Measurements from ENCODE around the gene TRIM15. TPM values are rescaled to one million over a fixed set of nuclear protein-coding genes. Genes with fewer than 3 reads are reported as not detected.

TRIM15 gene
- total RNA-seq, 1 experiment from 2014 or later, result 0.20 TPM

- no peak for DNase-seq
- Histone ChIP-seq H4K5ac (ENCODE audit: insufficient read length, low read depth, low read length) (no peak overlapping the region), H4K8ac (replicated peaks; ENCODE audit: insufficient read length, low read depth, low read length) (no peak overlapping the region), H2AK5ac (ENCODE audit: insufficient read length, low read length) (no peak overlapping the region), H3K27ac (ENCODE audit: insufficient read length, low read depth, low read length) (no peak overlapping the region), H3K56ac (ENCODE audit: insufficient read length, low read depth, low read length) (no peak overlapping the region), H3K27me3 (ENCODE audit: insufficient read depth, low read length) (no peaks in the 10 kb centered on the region; the same call in 1 of the 2 replicates), H3T11ph (ENCODE audit: low read length) (no peak overlapping the region), H3K4me1 (ENCODE audit: insufficient read depth, low read length) (peaks cover 3% of the 10 kb centered on the region; the same call in 1 of the 2 replicates), H3K18ac (ENCODE audit: insufficient read length, low read depth, low read length) (no peak overlapping the region), H3K4ac (ENCODE audit: low read depth, low read length) (no peak overlapping the region), H3K23me2 (ENCODE audit: insufficient read length, low read depth, low read length, poor library complexity, severe bottlenecking) (peaks cover 5% of the 10 kb centered on the region), H4K91ac (ENCODE audit: insufficient read length, low read depth, low read length) (no peak overlapping the region), H2AFZ (ENCODE audit: low read length) (no peak overlapping the region), H4K20me1 (ENCODE audit: control insufficient read depth, insufficient read depth, insufficient read length) (no peaks in the 10 kb centered on the region), H3K9ac (ENCODE audit: extremely low read depth, insufficient read length, low read length) (no peak overlapping the region), H3K23ac (ENCODE audit: insufficient read length, low read depth, low read length) (no peak overlapping the region), H2BK5ac (ENCODE audit: insufficient read length, low read length) (no peak overlapping the region), H2BK12ac (ENCODE audit: insufficient read length, low read depth, low read length) (no peak overlapping the region), H3K9me3 (ENCODE audit: control insufficient read depth, low read depth, low read length) (no peaks in the 10 kb centered on the region), H3K79me1 (ENCODE audit: insufficient read depth, low read depth, low read length, poor library complexity, severe bottlenecking) (no peaks in the 10 kb centered on the region), H2BK15ac (ENCODE audit: low read depth, low read length) (no peak overlapping the region), H3K4me2 (ENCODE audit: insufficient read depth, insufficient read length, low read length) (no peak overlapping the region), H3K14ac (ENCODE audit: insufficient read depth, low read length) (no peak overlapping the region), H2BK120ac (ENCODE audit: low read depth, low read length, poor library complexity, severe bottlenecking) (no peak overlapping the region), H3K79me2 (ENCODE audit: insufficient read depth, low read length) (no peaks in the 10 kb centered on the region), H2BK20ac (ENCODE audit: low read depth, low read length, poor library complexity, severe bottlenecking) (no peak overlapping the region)
- H3K4me1 Mint-ChIP-seq, result peaks cover 8% of the 10 kb centered on the region in 2 experiments
- H3K36me3 Mint-ChIP-seq (ENCODE audit: insufficient read depth in 1 of 3, low read depth in 3 of 3), result no peaks in the 10 kb centered on the region
- no peak overlapping the region for H3K4me3 Mint-ChIP-seq
- TF ChIP-seq CTCF (conservative IDR thresholded peaks at IDR 0.05), result no peak
- H3K9me3 Mint-ChIP-seq, result peaks cover 0 to 3% of the 10 kb centered on the region in 2 experiments; a peak in 1 of 5 replicates
- H3K27ac Mint-ChIP-seq, result no peak overlapping the region
- WGBS (ENCODE audit: extremely low coverage, insufficient read length, low lambda C conversion rate), result no CpG with 5 or more reads among the region's 6 CpGs
- H3K27me3 Mint-ChIP-seq (ENCODE audit: low read depth), result peaks cover 60% of the 10 kb centered on the region
Measured at GRCh38 chr6:30167101-30167500, 3.8 kb downstream of the TRIM15 start.

Measured in H9 (cell line).